ENCODE data around the gene CKAP2. TPM values are rescaled to one million over a fixed set of nuclear protein-coding genes. Genes with fewer than 3 reads are reported as not detected.

CKAP2 gene
- total RNA-seq, 1 donor from 2014 or later: 27.3 TPM

DNA sequence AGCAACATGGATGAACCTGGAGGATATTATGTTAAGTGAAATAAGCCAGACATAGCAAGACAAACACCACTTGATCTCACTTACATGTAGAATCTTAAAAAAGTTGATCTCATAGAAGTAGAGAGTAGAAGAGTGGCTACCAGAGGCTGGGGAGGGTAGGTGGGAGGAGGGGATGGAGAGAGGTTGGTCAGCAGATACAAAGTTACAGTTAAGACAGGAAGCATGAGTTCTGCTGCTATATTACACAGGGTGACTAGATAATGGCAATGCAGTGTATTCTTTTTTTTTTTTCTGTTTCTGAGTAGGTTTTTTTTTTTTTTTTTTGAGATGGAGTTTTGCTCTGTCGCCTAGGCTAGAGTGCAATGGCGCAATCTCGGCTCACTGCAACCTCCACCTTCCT lies 34.1 kb upstream of the CKAP2 start:
- H3K27me3 Mint-ChIP-seq (ENCODE audit: unreplicated experiment): no peaks in the 10 kb centered on the region
- no peaks in the 10 kb centered on the region for H3K36me3 Mint-ChIP-seq (ENCODE audit: unreplicated experiment)
- no peak overlapping the region for H3K27ac Mint-ChIP-seq (ENCODE audit: unreplicated experiment)
- no peak overlapping the region for H3K4me3 Mint-ChIP-seq (ENCODE audit: unreplicated experiment)
- DNase-seq: no peak
- TF ChIP-seq CTCF (IDR thresholded peaks at IDR 0.05; ENCODE audit: partially characterized antibody, unreplicated experiment): no peak
- no peaks in the 10 kb centered on the region for H3K9me3 Mint-ChIP-seq (ENCODE audit: unreplicated experiment)
- no peaks in the 10 kb centered on the region for H3K4me1 Mint-ChIP-seq (ENCODE audit: low read depth, unreplicated experiment)

GRCh38 chr13:52428295-52428694 lies 27.0 kb upstream of the CKAP2 start:
- Mint-ChIP-seq H3K9me3 (ENCODE audit: unreplicated experiment) (no peaks in the 10 kb centered on the region), H3K4me1 (ENCODE audit: low read depth, unreplicated experiment) (peaks cover 2% of the 10 kb centered on the region), H3K27me3 (ENCODE audit: unreplicated experiment) (no peaks in the 10 kb centered on the region), H3K4me3 (ENCODE audit: unreplicated experiment) (no peak overlapping the region), H3K27ac (ENCODE audit: unreplicated experiment) (peak overlapping the region; percentile 72), H3K36me3 (ENCODE audit: unreplicated experiment) (no peaks in the 10 kb centered on the region)
- no peak for DNase-seq
- TF ChIP-seq CTCF (IDR thresholded peaks at IDR 0.05; ENCODE audit: partially characterized antibody, unreplicated experiment): no peak

DNA sequence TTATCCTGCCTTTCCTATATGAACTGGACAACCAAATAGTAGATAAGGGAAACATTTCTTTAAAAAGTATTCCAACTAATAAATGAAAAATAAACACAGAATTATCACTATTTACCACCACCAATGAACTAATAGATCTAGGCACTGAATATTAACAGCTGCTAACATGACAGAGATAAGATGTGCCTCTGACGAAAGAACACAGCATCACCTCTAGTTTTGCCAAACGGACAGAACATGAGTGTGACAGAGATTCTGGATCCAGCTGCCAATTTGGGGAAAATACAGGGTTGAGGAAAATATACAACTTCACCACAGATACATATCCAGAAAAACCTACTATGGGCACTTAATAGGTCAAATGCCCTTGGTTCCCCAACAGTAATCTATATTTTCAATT lies 22.8 kb upstream of the CKAP2 start:
- Mint-ChIP-seq H3K9me3 (ENCODE audit: unreplicated experiment) (no peaks in the 10 kb centered on the region), H3K4me3 (ENCODE audit: unreplicated experiment) (no peak overlapping the region), H3K27ac (ENCODE audit: unreplicated experiment) (no peak overlapping the region), H3K4me1 (ENCODE audit: low read depth, unreplicated experiment) (peaks cover 2% of the 10 kb centered on the region), H3K36me3 (ENCODE audit: unreplicated experiment) (no peaks in the 10 kb centered on the region), H3K27me3 (ENCODE audit: unreplicated experiment) (peaks cover 2% of the 10 kb centered on the region)
- no peak for TF ChIP-seq CTCF (IDR thresholded peaks at IDR 0.05; ENCODE audit: partially characterized antibody, unreplicated experiment)
- DNase-seq: no peak

GRCh38 chr13:52446265-52446664 lies 9.0 kb upstream of the CKAP2 start:
- H3K4me3 Mint-ChIP-seq (ENCODE audit: unreplicated experiment): no peak overlapping the region
- no peaks in the 10 kb centered on the region for H3K9me3 Mint-ChIP-seq (ENCODE audit: unreplicated experiment)
- no peak for DNase-seq
- peaks cover 4% of the 10 kb centered on the region for H3K4me1 Mint-ChIP-seq (ENCODE audit: low read depth, unreplicated experiment)
- H3K36me3 Mint-ChIP-seq (ENCODE audit: unreplicated experiment): no peaks in the 10 kb centered on the region
- no peaks in the 10 kb centered on the region for H3K27me3 Mint-ChIP-seq (ENCODE audit: unreplicated experiment)
- H3K27ac Mint-ChIP-seq (ENCODE audit: unreplicated experiment): no peak overlapping the region
- TF ChIP-seq CTCF (IDR thresholded peaks at IDR 0.05; ENCODE audit: partially characterized antibody, unreplicated experiment): no peak

- H3K27me3 Mint-ChIP-seq (ENCODE audit: unreplicated experiment): no peaks in the 10 kb centered on the region
- H3K4me3 Mint-ChIP-seq (ENCODE audit: unreplicated experiment): no peak overlapping the region
- H3K9me3 Mint-ChIP-seq (ENCODE audit: unreplicated experiment): peaks cover 3% of the 10 kb centered on the region
- no peak for TF ChIP-seq CTCF (IDR thresholded peaks at IDR 0.05; ENCODE audit: partially characterized antibody, unreplicated experiment)
- peaks cover 4% of the 10 kb centered on the region for H3K4me1 Mint-ChIP-seq (ENCODE audit: low read depth, unreplicated experiment)
- no peaks in the 10 kb centered on the region for H3K36me3 Mint-ChIP-seq (ENCODE audit: unreplicated experiment)
- no peak overlapping the region for H3K27ac Mint-ChIP-seq (ENCODE audit: unreplicated experiment)
- no peak for DNase-seq
These were observed 7.9 kb upstream of the CKAP2 start for GRCh38 chr13:52447354-52447753.
